ENCODE data around the gene POLR2F.

GRCh38 chr22:37923927-37924326 is 29.6 kb upstream of the POLR2F start:
- TF ChIP-seq CTCF (IDR thresholded peaks at IDR 0.05; ENCODE audit: poor library complexity, severe bottlenecking) (no peak), REST (IDR thresholded peaks at IDR 0.05; ENCODE audit: borderline replicate concordance) (no peak), POLR2AphosphoS5 (IDR thresholded peaks at IDR 0.05) (no peak), EP300 (conservative IDR thresholded peaks at IDR 0.05; ENCODE audit: poor library complexity, severe bottlenecking) (no peak), RAD21 (conservative IDR thresholded peaks at IDR 0.05) (no peak), MXI1 (conservative IDR thresholded peaks at IDR 0.05; ENCODE audit: poor library complexity, severe bottlenecking) (no peak)
